ENCODE measurements around the gene ALDH1A2.

The ALDH1A2 gene

GRCh38 chr15:57969996-57970395 is 95.5 kb downstream of the ALDH1A2 start:
- no peaks in the 10 kb centered on the region for H3K27me3 ChIP-seq (ENCODE audit: control insufficient read depth, insufficient read depth, low read length)
- H3K9ac ChIP-seq (ENCODE audit: low read length): no peak overlapping the region
- H3K36me3 ChIP-seq (ENCODE audit: control insufficient read depth, insufficient read depth, low read length): no peaks in the 10 kb centered on the region
- no peak overlapping the region for H3K4me3 ChIP-seq (ENCODE audit: low read length)
- H3K4me1 ChIP-seq (ENCODE audit: control insufficient read depth, insufficient read depth, low read length): no peaks in the 10 kb centered on the region
- H3K9me3 ChIP-seq (ENCODE audit: control insufficient read depth, low read length): no peaks in the 10 kb centered on the region

- no peak overlapping the region for H3K4me3 ChIP-seq (ENCODE audit: low read length)
Observed at GRCh38 chr15:57969355-57969754, 96.2 kb downstream of the ALDH1A2 start.

GRCh38 chr15:57962887-57963286 is 102.6 kb downstream of the ALDH1A2 start:
- Histone ChIP-seq H3K9ac (ENCODE audit: low read length) (no peak overlapping the region), H3K4me1 (ENCODE audit: control insufficient read depth, insufficient read depth, low read length) (no peaks in the 10 kb centered on the region), H3K27me3 (ENCODE audit: control insufficient read depth, insufficient read depth, low read length) (no peaks in the 10 kb centered on the region), H3K36me3 (ENCODE audit: control insufficient read depth, insufficient read depth, low read length) (no peaks in the 10 kb centered on the region), H3K9me3 (ENCODE audit: control insufficient read depth, low read length) (no peaks in the 10 kb centered on the region), H3K4me3 (ENCODE audit: low read length) (no peak overlapping the region)

More at GRCh38 chr15:57969355-57969754, 96.2 kb downstream of the ALDH1A2 start:
- Histone ChIP-seq H3K4me1 (ENCODE audit: control insufficient read depth, insufficient read depth, low read length) (no peaks in the 10 kb centered on the region), H3K9me3 (ENCODE audit: control insufficient read depth, low read length) (no peaks in the 10 kb centered on the region), H3K9ac (ENCODE audit: low read length) (no peak overlapping the region), H3K27me3 (ENCODE audit: control insufficient read depth, insufficient read depth, low read length) (no peaks in the 10 kb centered on the region), H3K36me3 (ENCODE audit: control insufficient read depth, insufficient read depth, low read length) (no peaks in the 10 kb centered on the region)

GRCh38 chr15:57961919-57962318 is 103.6 kb downstream of the ALDH1A2 start:
- Histone ChIP-seq H3K4me3 (ENCODE audit: low read length) (no peak overlapping the region), H3K36me3 (ENCODE audit: control insufficient read depth, insufficient read depth, low read length) (no peaks in the 10 kb centered on the region), H3K27me3 (ENCODE audit: control insufficient read depth, insufficient read depth, low read length) (no peaks in the 10 kb centered on the region), H3K9me3 (ENCODE audit: control insufficient read depth, low read length) (no peaks in the 10 kb centered on the region), H3K9ac (ENCODE audit: low read length) (no peak overlapping the region), H3K4me1 (ENCODE audit: control insufficient read depth, insufficient read depth, low read length) (no peaks in the 10 kb centered on the region)

GRCh38 chr15:57957113-57957512 is 108.4 kb downstream of the ALDH1A2 start:
- no peaks in the 10 kb centered on the region for H3K36me3 ChIP-seq (ENCODE audit: control insufficient read depth, insufficient read depth, low read length)
- no peak overlapping the region for H3K4me3 ChIP-seq (ENCODE audit: low read length)
- H3K9ac ChIP-seq (ENCODE audit: low read length): no peak overlapping the region
- no peaks in the 10 kb centered on the region for H3K9me3 ChIP-seq (ENCODE audit: control insufficient read depth, low read length)
- no peaks in the 10 kb centered on the region for H3K4me1 ChIP-seq (ENCODE audit: control insufficient read depth, insufficient read depth, low read length)
- no peaks in the 10 kb centered on the region for H3K27me3 ChIP-seq (ENCODE audit: control insufficient read depth, insufficient read depth, low read length)

GRCh38 chr15:57953874-57954273 is 111.6 kb downstream of the ALDH1A2 start:
- Histone ChIP-seq H3K4me3 (ENCODE audit: low read length) (no peak overlapping the region), H3K9ac (ENCODE audit: low read length) (no peak overlapping the region), H3K4me1 (ENCODE audit: control insufficient read depth, insufficient read depth, low read length) (no peaks in the 10 kb centered on the region), H3K27me3 (ENCODE audit: control insufficient read depth, insufficient read depth, low read length) (no peaks in the 10 kb centered on the region), H3K36me3 (ENCODE audit: control insufficient read depth, insufficient read depth, low read length) (no peaks in the 10 kb centered on the region), H3K9me3 (ENCODE audit: control insufficient read depth, low read length) (no peaks in the 10 kb centered on the region)

GRCh38 chr15:57951328-57951932 is 114.1 kb downstream of the ALDH1A2 start:
- H3K27me3 ChIP-seq (ENCODE audit: control insufficient read depth, insufficient read depth, low read length): no peaks in the 10 kb centered on the region
- H3K9ac ChIP-seq (ENCODE audit: low read length): no peak overlapping the region
- no peaks in the 10 kb centered on the region for H3K4me1 ChIP-seq (ENCODE audit: control insufficient read depth, insufficient read depth, low read length)

GRCh38 chr15:57950381-57950946 is 115.0 kb downstream of the ALDH1A2 start:
- Histone ChIP-seq H3K4me1 (ENCODE audit: control insufficient read depth, insufficient read depth, low read length) (no peaks in the 10 kb centered on the region), H3K4me3 (ENCODE audit: low read length) (no peak overlapping the region), H3K27me3 (ENCODE audit: control insufficient read depth, insufficient read depth, low read length) (no peaks in the 10 kb centered on the region), H3K36me3 (ENCODE audit: control insufficient read depth, insufficient read depth, low read length) (no peaks in the 10 kb centered on the region), H3K9ac (ENCODE audit: low read length) (no peak overlapping the region), H3K9me3 (ENCODE audit: control insufficient read depth, low read length) (no peaks in the 10 kb centered on the region)

More at GRCh38 chr15:57951328-57951932, 114.1 kb downstream of the ALDH1A2 start:
- H3K36me3 ChIP-seq (ENCODE audit: control insufficient read depth, insufficient read depth, low read length): no peaks in the 10 kb centered on the region
- H3K4me3 ChIP-seq (ENCODE audit: low read length): no peak overlapping the region
- no peaks in the 10 kb centered on the region for H3K9me3 ChIP-seq (ENCODE audit: control insufficient read depth, low read length)

GRCh38 chr15:57949374-57949943 is 116.1 kb downstream of the ALDH1A2 start:
- no peaks in the 10 kb centered on the region for H3K36me3 ChIP-seq (ENCODE audit: control insufficient read depth, insufficient read depth, low read length)
- H3K4me1 ChIP-seq (ENCODE audit: control insufficient read depth, insufficient read depth, low read length): no peaks in the 10 kb centered on the region
- no peaks in the 10 kb centered on the region for H3K9me3 ChIP-seq (ENCODE audit: control insufficient read depth, low read length)
- no peak overlapping the region for H3K4me3 ChIP-seq (ENCODE audit: low read length)
- no peak overlapping the region for H3K9ac ChIP-seq (ENCODE audit: low read length)
- no peaks in the 10 kb centered on the region for H3K27me3 ChIP-seq (ENCODE audit: control insufficient read depth, insufficient read depth, low read length)

GRCh38 chr15:57948351-57949289 is 116.9 kb downstream of the ALDH1A2 start:
- H3K9ac ChIP-seq (ENCODE audit: low read length): no peak overlapping the region

GRCh38 chr15:57947781-57948180 is 117.7 kb downstream of the ALDH1A2 start:
- no peak overlapping the region for H3K9ac ChIP-seq (ENCODE audit: low read length)
- no peaks in the 10 kb centered on the region for H3K9me3 ChIP-seq (ENCODE audit: control insufficient read depth, low read length)
- no peaks in the 10 kb centered on the region for H3K36me3 ChIP-seq (ENCODE audit: control insufficient read depth, insufficient read depth, low read length)
- no peaks in the 10 kb centered on the region for H3K27me3 ChIP-seq (ENCODE audit: control insufficient read depth, insufficient read depth, low read length)
- H3K4me1 ChIP-seq (ENCODE audit: control insufficient read depth, insufficient read depth, low read length): no peaks in the 10 kb centered on the region
- no peak overlapping the region for H3K4me3 ChIP-seq (ENCODE audit: low read length)

More at GRCh38 chr15:57948351-57949289, 116.9 kb downstream of the ALDH1A2 start:
- no peaks in the 10 kb centered on the region for H3K27me3 ChIP-seq (ENCODE audit: control insufficient read depth, insufficient read depth, low read length)
- H3K4me1 ChIP-seq (ENCODE audit: control insufficient read depth, insufficient read depth, low read length): no peaks in the 10 kb centered on the region
- H3K4me3 ChIP-seq (ENCODE audit: low read length): no peak overlapping the region
- no peaks in the 10 kb centered on the region for H3K9me3 ChIP-seq (ENCODE audit: control insufficient read depth, low read length)
- no peaks in the 10 kb centered on the region for H3K36me3 ChIP-seq (ENCODE audit: control insufficient read depth, insufficient read depth, low read length)

- Histone ChIP-seq H3K4me1 (ENCODE audit: control insufficient read depth, insufficient read depth, low read length) (no peaks in the 10 kb centered on the region), H3K36me3 (ENCODE audit: control insufficient read depth, insufficient read depth, low read length) (no peaks in the 10 kb centered on the region), H3K4me3 (ENCODE audit: low read length) (no peak overlapping the region), H3K9ac (ENCODE audit: low read length) (no peak overlapping the region), H3K9me3 (ENCODE audit: control insufficient read depth, low read length) (no peaks in the 10 kb centered on the region), H3K27me3 (ENCODE audit: control insufficient read depth, insufficient read depth, low read length) (no peaks in the 10 kb centered on the region)
Observed at GRCh38 chr15:57947282-57947681, 118.2 kb downstream of the ALDH1A2 start.

Data from mucosa of stomach (tissue), 1 donor.